GM13976 (cell line): ENCODE results near the gene ZEB2.

Experiments used
- DNase-seq: peaks from one replicate; pipeline ENCODE4 v3.0.0; 2012; ENCODE audit warnings: low spot score
- CTCF ChIP-seq: IDR thresholded peaks from 2 replicates; pipeline ENCODE4 v1.5.1; 2012; ENCODE audit warnings: borderline replicate concordance, mild to moderate bottlenecking; ENCODE audit not compliant: insufficient read depth; ENCODE audit errors: extremely low read depth, missing control alignments, control extremely low read depth
- in situ Hi-C: fragments of 300-500 bp; cut with MboI; formaldehyde crosslinking; loops from one replicate; pipeline ENCODE4 v1.12.0; 2022; ENCODE audit warnings: low sequenced_read_pairs, mixed read lengths, inconsistent platforms; ENCODE audit not compliant: unreplicated experiment

ZEB2 gene

DNA sequence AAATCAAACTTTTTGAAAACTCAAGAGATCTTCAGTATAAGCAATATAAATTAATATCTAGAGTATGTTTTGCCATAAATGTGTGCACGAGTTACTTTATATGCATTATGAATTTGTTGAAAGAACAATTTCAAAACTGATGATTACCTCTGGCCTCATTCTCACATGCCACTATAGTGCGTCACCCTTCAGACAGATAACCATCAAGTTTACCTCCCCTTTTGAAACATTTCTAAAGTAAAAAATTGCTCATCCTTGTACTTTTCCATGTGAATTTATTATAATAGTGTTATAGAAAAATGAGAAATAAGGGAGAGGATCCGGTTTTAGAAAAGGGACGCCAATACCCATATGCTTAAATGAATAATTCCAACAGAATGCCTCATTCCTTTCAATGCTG is 38.3 kb downstream of the ZEB2 start:
- no peak for TF ChIP-seq CTCF
- in situ Hi-C loops = no loop called here
- no peak for DNase-seq

- in situ Hi-C loops = no loop called here
Observed at GRCh38 chr2:144481109-144481508, 38.8 kb downstream of the ZEB2 start.

GRCh38 chr2:144480285-144480684 is 39.6 kb downstream of the ZEB2 start:
- TF ChIP-seq CTCF = no peak
- DNase-seq = no peak
- in situ Hi-C loops = no loop called here

More at GRCh38 chr2:144481109-144481508, 38.8 kb downstream of the ZEB2 start:
- DNase-seq = no peak
- TF ChIP-seq CTCF = no peak

- no peak for DNase-seq
- in situ Hi-C loops = no loop called here
- no peak for TF ChIP-seq CTCF
Observed at GRCh38 chr2:144479659-144480058, 40.3 kb downstream of the ZEB2 start.

GRCh38 chr2:144479138-144479537 is 40.8 kb downstream of the ZEB2 start:
- TF ChIP-seq CTCF = no peak
- no peak for DNase-seq
- in situ Hi-C loops = no loop called here

- no peak for TF ChIP-seq CTCF
- DNase-seq = no peak
- in situ Hi-C loops = no loop called here
Observed at GRCh38 chr2:144477957-144478311, 42.0 kb downstream of the ZEB2 start.
